ENCODE data around the gene RPA1. TPM values are rescaled to one million over a fixed set of nuclear protein-coding genes. Genes with fewer than 3 reads are reported as not detected.

The RPA1 gene
- total RNA-seq, 1 experiment from 2014 or later: 198 TPM

DNA sequence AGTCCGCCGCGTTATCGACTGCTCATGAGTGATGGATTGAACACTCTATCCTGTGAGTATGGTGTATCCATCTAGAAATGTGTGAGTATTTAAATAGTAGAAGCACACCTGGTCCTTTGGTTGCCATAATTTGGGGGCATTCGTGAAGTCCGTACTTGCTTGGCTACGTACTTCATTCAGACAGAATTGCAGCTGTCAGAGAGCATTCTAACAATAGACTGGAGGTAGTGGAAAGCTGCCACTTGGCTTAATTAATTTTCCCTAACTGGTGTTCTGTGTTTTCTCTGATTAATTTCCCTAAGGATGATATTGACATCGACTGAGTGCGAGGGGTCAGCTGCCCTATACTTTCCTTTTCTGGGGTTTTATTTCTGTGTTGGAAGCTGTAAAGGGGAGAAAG lies 14.1 kb downstream of the RPA1 start:
- Histone ChIP-seq H3K36me3 (ENCODE audit: control insufficient read depth in 1 of 2, insufficient read depth in 2 of 2, low read length in 2 of 2) (peaks cover 17 to 38% of the 10 kb centered on the region in 2 experiments; a peak in 3 of 4 replicates), H4K20me1 (ENCODE audit: insufficient read depth) (peaks cover 3% of the 10 kb centered on the region; the same call in 1 of the 2 replicates), H3K4me2 (ENCODE audit: low read length) (no peak overlapping the region), H3K27ac (ENCODE audit: low read depth, low read length) (no peak overlapping the region), H3K4me3 (replicated peaks in 1 of 2; ENCODE audit: low read depth in 1 of 2, low read length in 2 of 2) (no peak overlapping the region), H3K27me3 (ENCODE audit: insufficient read depth, low read length) (no peaks in the 10 kb centered on the region), H3K79me2 (ENCODE audit: insufficient read depth, low read length) (peaks cover 72% of the 10 kb centered on the region), H3K9me2 (ENCODE audit: insufficient read depth) (no peaks in the 10 kb centered on the region), H3K4me1 (ENCODE audit: control insufficient read depth in 1 of 2, insufficient read depth in 2 of 2, low read length in 2 of 2) (no peaks in the 10 kb centered on the region), H3K9ac (ENCODE audit: low read length) (no peak overlapping the region), H3K9me3 (ENCODE audit: control insufficient read depth in 1 of 2, insufficient read depth in 1 of 2, low read depth in 1 of 2, low read length in 2 of 2) (no peaks in the 10 kb centered on the region), H2AFZ (ENCODE audit: low read depth, low read length, poor library complexity, severe bottlenecking) (no peak overlapping the region)
- ChIA-PET CTCF (no interaction called here), POLR2A (no interaction called here), RAD21 (ENCODE audit: low non-redundant PET in 1 of 2, low total read pairs in 2 of 2, uncharacterized antibody in 2 of 2, unreplicated experiment in 2 of 2) (no interaction called here)
- BruUV-seq (replicated peaks): TSS peak; percentile 20
- ATAC-seq: no peak
- TF ChIP-seq, protein P1, sequence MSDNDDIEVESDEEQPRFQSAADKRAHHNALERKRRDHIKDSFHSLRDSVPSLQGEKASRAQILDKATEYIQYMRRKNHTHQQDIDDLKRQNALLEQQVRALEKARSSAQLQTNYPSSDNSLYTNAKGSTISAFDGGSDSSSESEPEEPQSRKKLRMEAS (IDR thresholded peaks at IDR 0.05): no peak
- DNase-seq (ENCODE audit: low read depth, low spot score): no peak
- intact Hi-C loops (cut with micrococcal nuclease): no loop called here

DNA sequence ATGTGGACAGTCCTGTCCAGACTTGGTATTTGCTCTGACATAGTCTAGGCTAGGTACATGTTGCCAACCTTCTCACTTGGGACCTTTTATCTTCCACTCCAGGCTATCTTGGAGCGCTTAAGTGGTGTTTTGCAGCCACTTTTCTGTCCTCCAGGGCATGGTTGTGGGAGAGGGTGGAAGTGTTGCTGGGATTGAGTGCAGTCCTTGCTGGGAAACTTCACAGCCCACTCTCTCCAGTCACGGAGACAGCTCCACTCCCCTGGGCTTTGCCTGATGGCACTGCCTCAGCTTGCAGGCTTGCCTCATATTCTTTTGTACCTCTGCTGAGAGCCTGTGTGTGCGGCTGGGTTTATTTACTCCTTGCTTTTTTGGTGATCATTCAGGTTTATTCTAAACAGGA lies 17.4 kb downstream of the RPA1 start:
- POLR2A ChIA-PET: no interaction called here
- no peak overlapping the region for H3K27ac ChIP-seq (ENCODE audit: low read depth, low read length)
- no peaks in the 10 kb centered on the region for H3K9me3 ChIP-seq (ENCODE audit: control insufficient read depth in 1 of 2, insufficient read depth in 1 of 2, low read depth in 1 of 2, low read length in 2 of 2)
- H3K4me3 ChIP-seq (replicated peaks in 1 of 2; ENCODE audit: low read depth in 1 of 2, low read length in 2 of 2): no peak overlapping the region
- DNase-seq (ENCODE audit: low read depth, low spot score) (no peak), ATAC-seq (no peak)
- BruUV-seq (replicated peaks): no TSS peak
- H4K20me1 ChIP-seq (ENCODE audit: insufficient read depth): no peaks in the 10 kb centered on the region
- peaks cover 23 to 51% of the 10 kb centered on the region in 2 experiments; a peak in 3 of 4 replicates for H3K36me3 ChIP-seq (ENCODE audit: control insufficient read depth in 1 of 2, insufficient read depth in 2 of 2, low read length in 2 of 2)
- H3K4me1 ChIP-seq (ENCODE audit: control insufficient read depth in 1 of 2, insufficient read depth in 2 of 2, low read length in 2 of 2): no peaks in the 10 kb centered on the region
- no peaks in the 10 kb centered on the region for H3K9me2 ChIP-seq (ENCODE audit: insufficient read depth)
- H2AFZ ChIP-seq (ENCODE audit: low read depth, low read length, poor library complexity, severe bottlenecking): no peak overlapping the region
- no peak overlapping the region for H3K4me2 ChIP-seq (ENCODE audit: low read length)
- H3K79me2 ChIP-seq (ENCODE audit: insufficient read depth, low read length): peaks cover 48% of the 10 kb centered on the region
- intact Hi-C loops (cut with micrococcal nuclease): no loop called here
- no peak overlapping the region for H3K9ac ChIP-seq (ENCODE audit: low read length)
- RAD21 ChIA-PET (ENCODE audit: low non-redundant PET in 1 of 2, low total read pairs in 2 of 2, uncharacterized antibody in 2 of 2, unreplicated experiment in 2 of 2): no interaction called here
- CTCF ChIA-PET: no interaction called here
- no peaks in the 10 kb centered on the region for H3K27me3 ChIP-seq (ENCODE audit: insufficient read depth, low read length)
- no peak for TF ChIP-seq EZH2 (IDR thresholded peaks at IDR 0.05)
- no peak for TF ChIP-seq SP1 (IDR thresholded peaks at IDR 0.05; ENCODE audit: low read depth)
- TF ChIP-seq YY1 (IDR thresholded peaks at IDR 0.05; ENCODE audit: extremely low read depth, insufficient replicate concordance, low read depth, low read length): no peak
- no peak for TF ChIP-seq JUND (IDR thresholded peaks at IDR 0.05)
- TF ChIP-seq, protein P2, sequence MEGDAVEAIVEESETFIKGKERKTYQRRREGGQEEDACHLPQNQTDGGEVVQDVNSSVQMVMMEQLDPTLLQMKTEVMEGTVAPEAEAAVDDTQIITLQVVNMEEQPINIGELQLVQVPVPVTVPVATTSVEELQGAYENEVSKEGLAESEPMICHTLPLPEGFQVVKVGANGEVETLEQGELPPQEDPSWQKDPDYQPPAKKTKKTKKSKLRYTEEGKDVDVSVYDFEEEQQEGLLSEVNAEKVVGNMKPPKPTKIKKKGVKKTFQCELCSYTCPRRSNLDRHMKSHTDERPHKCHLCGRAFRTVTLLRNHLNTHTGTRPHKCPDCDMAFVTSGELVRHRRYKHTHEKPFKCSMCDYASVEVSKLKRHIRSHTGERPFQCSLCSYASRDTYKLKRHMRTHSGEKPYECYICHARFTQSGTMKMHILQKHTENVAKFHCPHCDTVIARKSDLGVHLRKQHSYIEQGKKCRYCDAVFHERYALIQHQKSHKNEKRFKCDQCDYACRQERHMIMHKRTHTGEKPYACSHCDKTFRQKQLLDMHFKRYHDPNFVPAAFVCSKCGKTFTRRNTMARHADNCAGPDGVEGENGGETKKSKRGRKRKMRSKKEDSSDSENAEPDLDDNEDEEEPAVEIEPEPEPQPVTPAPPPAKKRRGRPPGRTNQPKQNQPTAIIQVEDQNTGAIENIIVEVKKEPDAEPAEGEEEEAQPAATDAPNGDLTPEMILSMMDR (IDR thresholded peaks at IDR 0.05 in 2 of 3, conservative IDR thresholded peaks at IDR 0.05 in 1 of 3; ENCODE audit: borderline replicate concordance in 1 of 3, insufficient read depth in 1 of 3, low read depth in 2 of 3, low read length in 2 of 3): no peak
- TF ChIP-seq CBX3 (IDR thresholded peaks at IDR 0.05; ENCODE audit: low read depth): no peak
- no peak for TF ChIP-seq SIN3A (IDR thresholded peaks at IDR 0.05; ENCODE audit: low read depth)
- TF ChIP-seq, protein P1 (IDR thresholded peaks at IDR 0.05): no peak
- TF ChIP-seq POLR2AphosphoS5 (IDR thresholded peaks at IDR 0.05; ENCODE audit: low read depth, low read length): no peak
- no peak for TF ChIP-seq POLR2A (IDR thresholded peaks at IDR 0.05; ENCODE audit: borderline replicate concordance, extremely low read depth, insufficient read depth, insufficient read length)
- no peak for TF ChIP-seq EZH2phosphoT487 (IDR thresholded peaks at IDR 0.05; ENCODE audit: borderline replicate concordance)
- no peak for TF ChIP-seq ZNF274 (IDR thresholded peaks at IDR 0.05; ENCODE audit: low read depth, low read length)
- TF ChIP-seq, protein P3, sequence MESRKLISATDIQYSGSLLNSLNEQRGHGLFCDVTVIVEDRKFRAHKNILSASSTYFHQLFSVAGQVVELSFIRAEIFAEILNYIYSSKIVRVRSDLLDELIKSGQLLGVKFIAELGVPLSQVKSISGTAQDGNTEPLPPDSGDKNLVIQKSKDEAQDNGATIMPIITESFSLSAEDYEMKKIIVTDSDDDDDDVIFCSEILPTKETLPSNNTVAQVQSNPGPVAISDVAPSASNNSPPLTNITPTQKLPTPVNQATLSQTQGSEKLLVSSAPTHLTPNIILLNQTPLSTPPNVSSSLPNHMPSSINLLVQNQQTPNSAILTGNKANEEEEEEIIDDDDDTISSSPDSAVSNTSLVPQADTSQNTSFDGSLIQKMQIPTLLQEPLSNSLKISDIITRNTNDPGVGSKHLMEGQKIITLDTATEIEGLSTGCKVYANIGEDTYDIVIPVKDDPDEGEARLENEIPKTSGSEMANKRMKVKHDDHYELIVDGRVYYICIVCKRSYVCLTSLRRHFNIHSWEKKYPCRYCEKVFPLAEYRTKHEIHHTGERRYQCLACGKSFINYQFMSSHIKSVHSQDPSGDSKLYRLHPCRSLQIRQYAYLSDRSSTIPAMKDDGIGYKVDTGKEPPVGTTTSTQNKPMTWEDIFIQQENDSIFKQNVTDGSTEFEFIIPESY (IDR thresholded peaks at IDR 0.05; ENCODE audit: extremely low read depth, insufficient replicate concordance, low read length): no peak
- no peak for TF ChIP-seq SRF (IDR thresholded peaks at IDR 0.05; ENCODE audit: low read depth)
- TF ChIP-seq CEBPB (IDR thresholded peaks at IDR 0.05; ENCODE audit: low read depth): no peak
